ENCODE measurements around the gene TENT4B. TPM values are rescaled to one million over a fixed set of nuclear protein-coding genes. Genes with fewer than 3 reads are reported as not detected.
"Not testable (repeated sequence)": the region's sequence is repeated elsewhere in the genome, so short reads cannot be mapped to it uniquely, and the experiment has no call there.

Gene TENT4B
- total RNA-seq, 1 donor from 2014 or later, result 13.5 TPM

- TF ChIP-seq, protein P1, sequence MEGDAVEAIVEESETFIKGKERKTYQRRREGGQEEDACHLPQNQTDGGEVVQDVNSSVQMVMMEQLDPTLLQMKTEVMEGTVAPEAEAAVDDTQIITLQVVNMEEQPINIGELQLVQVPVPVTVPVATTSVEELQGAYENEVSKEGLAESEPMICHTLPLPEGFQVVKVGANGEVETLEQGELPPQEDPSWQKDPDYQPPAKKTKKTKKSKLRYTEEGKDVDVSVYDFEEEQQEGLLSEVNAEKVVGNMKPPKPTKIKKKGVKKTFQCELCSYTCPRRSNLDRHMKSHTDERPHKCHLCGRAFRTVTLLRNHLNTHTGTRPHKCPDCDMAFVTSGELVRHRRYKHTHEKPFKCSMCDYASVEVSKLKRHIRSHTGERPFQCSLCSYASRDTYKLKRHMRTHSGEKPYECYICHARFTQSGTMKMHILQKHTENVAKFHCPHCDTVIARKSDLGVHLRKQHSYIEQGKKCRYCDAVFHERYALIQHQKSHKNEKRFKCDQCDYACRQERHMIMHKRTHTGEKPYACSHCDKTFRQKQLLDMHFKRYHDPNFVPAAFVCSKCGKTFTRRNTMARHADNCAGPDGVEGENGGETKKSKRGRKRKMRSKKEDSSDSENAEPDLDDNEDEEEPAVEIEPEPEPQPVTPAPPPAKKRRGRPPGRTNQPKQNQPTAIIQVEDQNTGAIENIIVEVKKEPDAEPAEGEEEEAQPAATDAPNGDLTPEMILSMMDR (IDR thresholded peaks at IDR 0.05; ENCODE audit: unreplicated experiment), result no peak
- Mint-ChIP-seq H3K27me3 (no peaks in the 10 kb centered on the region), H3K27ac (no peak overlapping the region), H3K4me3 (ENCODE audit: low read depth) (no peak overlapping the region), H3K9me3 (ENCODE audit: low read depth) (peaks cover 4% of the 10 kb centered on the region), H3K36me3 (ENCODE audit: insufficient read depth) (no peaks in the 10 kb centered on the region), H3K4me1 (ENCODE audit: low read depth) (peaks cover 3% of the 10 kb centered on the region)
- no peak for DNase-seq (ENCODE audit: low spot score, unreplicated experiment)
Measured at GRCh38 chr16:50121721-50122445, 31.2 kb upstream of the TENT4B start.

- Mint-ChIP-seq H3K4me1 (ENCODE audit: low read depth) (peaks cover 3% of the 10 kb centered on the region), H3K27ac (no peak overlapping the region), H3K27me3 (no peaks in the 10 kb centered on the region), H3K36me3 (ENCODE audit: insufficient read depth) (no peaks in the 10 kb centered on the region), H3K9me3 (ENCODE audit: low read depth) (peaks cover 4% of the 10 kb centered on the region), H3K4me3 (ENCODE audit: low read depth) (no peak overlapping the region)
- no peak for DNase-seq (ENCODE audit: low spot score, unreplicated experiment)
- TF ChIP-seq, protein P1 (IDR thresholded peaks at IDR 0.05; ENCODE audit: unreplicated experiment), result no peak
Measured at GRCh38 chr16:50123417-50123816, 29.7 kb upstream of the TENT4B start.

DNA sequence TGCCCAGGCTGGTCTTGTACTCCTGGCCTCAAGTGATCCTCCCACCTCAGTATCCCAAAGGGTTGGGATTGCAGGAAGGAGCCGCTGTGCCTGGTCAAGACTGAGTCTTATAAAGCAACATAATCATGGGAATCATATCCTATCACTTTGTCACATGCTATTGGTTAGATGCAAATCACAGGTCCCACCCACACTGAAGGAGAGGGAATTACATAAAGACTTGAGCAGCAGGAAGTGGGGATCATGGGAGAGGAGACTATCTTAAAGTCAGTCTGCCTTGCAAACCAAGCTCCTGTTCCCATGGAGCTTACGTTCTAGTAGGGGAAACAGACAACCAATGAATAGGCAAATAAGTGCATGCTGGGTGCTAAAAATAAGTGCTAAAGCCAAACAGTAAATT lies 28.3 kb upstream of the TENT4B start:
- Mint-ChIP-seq H3K27me3 (no peaks in the 10 kb centered on the region), H3K27ac (no peak overlapping the region), H3K9me3 (ENCODE audit: low read depth) (peaks cover 4% of the 10 kb centered on the region), H3K36me3 (ENCODE audit: insufficient read depth) (no peaks in the 10 kb centered on the region), H3K4me3 (ENCODE audit: low read depth) (no peak overlapping the region), H3K4me1 (ENCODE audit: low read depth) (peaks cover 3% of the 10 kb centered on the region)
- DNase-seq (ENCODE audit: low spot score, unreplicated experiment), result no peak
- TF ChIP-seq, protein P1 (IDR thresholded peaks at IDR 0.05; ENCODE audit: unreplicated experiment), result no peak

DNA sequence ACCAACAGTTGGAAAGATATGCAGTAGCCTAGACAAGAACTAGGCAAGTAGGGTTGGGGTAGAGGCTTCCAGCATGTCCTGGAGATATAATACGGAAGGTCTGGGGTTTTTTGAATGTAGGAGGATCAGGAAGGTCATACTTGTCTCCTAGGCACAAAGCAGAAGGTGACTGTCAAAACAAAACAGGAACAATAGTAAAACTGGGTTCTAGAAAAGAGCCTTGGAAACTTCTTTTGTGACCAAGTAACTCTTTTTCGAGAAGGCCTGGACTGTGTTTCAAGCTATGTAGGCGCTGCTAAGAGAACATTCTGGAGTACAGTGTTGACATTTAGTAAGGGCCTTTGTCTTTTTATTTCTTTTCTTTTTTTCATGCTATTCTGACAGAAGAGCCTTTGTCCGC lies 26.9 kb upstream of the TENT4B start:
- Mint-ChIP-seq H3K4me3 (ENCODE audit: low read depth) (no peak overlapping the region), H3K36me3 (ENCODE audit: insufficient read depth) (no peaks in the 10 kb centered on the region), H3K27ac (no peak overlapping the region), H3K9me3 (ENCODE audit: low read depth) (peaks cover 4% of the 10 kb centered on the region), H3K4me1 (ENCODE audit: low read depth) (peaks cover 3% of the 10 kb centered on the region), H3K27me3 (no peaks in the 10 kb centered on the region)
- TF ChIP-seq, protein P1 (IDR thresholded peaks at IDR 0.05; ENCODE audit: unreplicated experiment), result no peak
- DNase-seq (ENCODE audit: low spot score, unreplicated experiment), result no peak

- not testable (repeated sequence) for H3K27ac Mint-ChIP-seq; H3K4me1 Mint-ChIP-seq (ENCODE audit: low read depth); H3K27me3 Mint-ChIP-seq; H3K36me3 Mint-ChIP-seq (ENCODE audit: insufficient read depth); DNase-seq (ENCODE audit: low spot score, unreplicated experiment); H3K9me3 Mint-ChIP-seq (ENCODE audit: low read depth); H3K4me3 Mint-ChIP-seq (ENCODE audit: low read depth)
Measured at GRCh38 chr16:50132571-50132970, 20.5 kb upstream of the TENT4B start.

- Mint-ChIP-seq H3K27ac (no peak overlapping the region), H3K4me1 (ENCODE audit: low read depth) (peaks cover 4% of the 10 kb centered on the region), H3K36me3 (ENCODE audit: insufficient read depth) (no peaks in the 10 kb centered on the region), H3K4me3 (ENCODE audit: low read depth) (no peak overlapping the region), H3K9me3 (ENCODE audit: low read depth) (no peaks in the 10 kb centered on the region), H3K27me3 (no peaks in the 10 kb centered on the region)
- DNase-seq (ENCODE audit: low spot score, unreplicated experiment), result no peak
- TF ChIP-seq, protein P1 (IDR thresholded peaks at IDR 0.05; ENCODE audit: unreplicated experiment), result no peak
Measured at GRCh38 chr16:50133214-50133613, 19.9 kb upstream of the TENT4B start.

Data from progenitor cell of endocrine pancreas (in vitro differentiated cells).